Measurements from ENCODE around the gene RAB12. TPM values are rescaled to one million over a fixed set of nuclear protein-coding genes. Genes with fewer than 3 reads are reported as not detected.

RAB12 gene
- total RNA-seq, 2 experiments from 2014 or later, result 20.6 to 34.0 TPM

- intact Hi-C loops (cut with micrococcal nuclease; ENCODE audit: unreplicated experiment), result no loop called here
- BruUV-seq (replicated peaks), result no TSS peak
- Histone ChIP-seq H3K79me2 (ENCODE audit: insufficient read depth, low read depth, low read length) (peaks cover 98% of the 10 kb centered on the region), H2AFZ (ENCODE audit: low read length) (no peak overlapping the region), H3K9me2 (ENCODE audit: insufficient read depth, low read length) (no peaks in the 10 kb centered on the region), H3K4me3 (ENCODE audit: low read depth, low read length, poor library complexity, severe bottlenecking) (no peak overlapping the region), H3K4me1 (ENCODE audit: insufficient read depth, low read length, poor library complexity, severe bottlenecking) (peaks cover 27% of the 10 kb centered on the region), H3K36me3 (ENCODE audit: insufficient read depth, low read length) (peaks cover 93% of the 10 kb centered on the region), H3K4me2 (ENCODE audit: low read length) (no peak overlapping the region), H3K27ac (ENCODE audit: low read depth, low read length, poor library complexity, severe bottlenecking) (no peak overlapping the region), H3K9me3 (ENCODE audit: low read length) (peaks cover 9% of the 10 kb centered on the region; the same call in 1 of the 2 replicates), H4K20me1 (ENCODE audit: insufficient read depth, low read length) (peaks cover 25% of the 10 kb centered on the region)
- POLR2A ChIA-PET, result interaction anchor here (0.7 to 1.0 kb wide), 3 partner anchors 12 to 1159 kb away, joined by 3 to 4 read pairs (median 3); no protein-coding TSS in a partner anchor
- CTCF ChIA-PET (ENCODE audit: unreplicated experiment), result no interaction called here
- no peak for DNase-seq (ENCODE audit: low spot score)
- no peak for TF ChIP-seq EZH2phosphoT487 (IDR thresholded peaks at IDR 0.05; ENCODE audit: borderline replicate concordance, low read depth, low read length)
- no peak for TF ChIP-seq CTCF (conservative IDR thresholded peaks at IDR 0.05; ENCODE audit: low read length)
Measured at GRCh38 chr18:8616028-8616401, 6.8 kb downstream of the RAB12 start.

DNA sequence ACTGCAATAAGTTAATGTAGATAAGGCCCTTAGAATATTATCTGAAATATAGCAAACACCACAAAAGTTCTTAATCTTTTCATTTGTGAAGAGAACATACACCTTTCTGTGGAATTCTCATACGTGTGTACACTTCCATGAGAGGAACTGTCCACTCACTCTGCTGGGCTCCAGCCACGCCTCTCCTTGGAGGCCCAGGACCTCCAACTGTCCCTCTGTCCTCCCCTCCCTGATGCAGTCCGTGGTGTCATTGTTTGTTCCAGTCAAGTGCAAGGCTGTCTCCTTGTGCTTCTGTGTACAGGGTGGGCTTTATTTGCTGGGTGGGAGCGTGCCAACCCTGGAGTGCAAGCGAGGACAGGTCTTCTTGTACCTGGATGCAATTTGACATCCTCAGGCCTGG, 8.7 kb downstream of the RAB12 start:
- no TSS peak for BruUV-seq (replicated peaks)
- no peak for DNase-seq (ENCODE audit: low spot score)
- H3K4me3 ChIP-seq (ENCODE audit: low read depth, low read length, poor library complexity, severe bottlenecking), result no peak overlapping the region
- H3K9me2 ChIP-seq (ENCODE audit: insufficient read depth, low read length), result no peaks in the 10 kb centered on the region
- no peak overlapping the region for H3K27ac ChIP-seq (ENCODE audit: low read depth, low read length, poor library complexity, severe bottlenecking)
- H3K9me3 ChIP-seq (ENCODE audit: low read length), result peaks cover 16% of the 10 kb centered on the region; the same call in 1 of the 2 replicates
- ChIA-PET POLR2A (interaction anchor here (0.6 kb wide), 1 partner anchor 11 kb away, joined by 3 read pairs; no protein-coding TSS in a partner anchor), CTCF (ENCODE audit: unreplicated experiment) (no interaction called here)
- H3K4me2 ChIP-seq (ENCODE audit: low read length), result no peak overlapping the region
- H2AFZ ChIP-seq (ENCODE audit: low read length), result no peak overlapping the region
- intact Hi-C loops (cut with micrococcal nuclease; ENCODE audit: unreplicated experiment), result no loop called here
- peaks cover 97% of the 10 kb centered on the region for H3K79me2 ChIP-seq (ENCODE audit: insufficient read depth, low read depth, low read length)
- peaks cover 95% of the 10 kb centered on the region for H3K36me3 ChIP-seq (ENCODE audit: insufficient read depth, low read length)
- H3K4me1 ChIP-seq (ENCODE audit: insufficient read depth, low read length, poor library complexity, severe bottlenecking), result peaks cover 13% of the 10 kb centered on the region
- TF ChIP-seq CTCF (conservative IDR thresholded peaks at IDR 0.05; ENCODE audit: low read length), result no peak
- no peak for TF ChIP-seq EZH2phosphoT487 (IDR thresholded peaks at IDR 0.05; ENCODE audit: borderline replicate concordance, low read depth, low read length)
- peaks cover 12% of the 10 kb centered on the region; the same call in 1 of the 2 replicates for H4K20me1 ChIP-seq (ENCODE audit: insufficient read depth, low read length)

- ChIA-PET POLR2A (interaction anchor here (0.7 kb wide), 1 partner anchor 298 kb away, joined by 3 read pairs; no protein-coding TSS in a partner anchor), CTCF (ENCODE audit: unreplicated experiment) (no interaction called here)
- no peak for TF ChIP-seq CTCF (conservative IDR thresholded peaks at IDR 0.05; ENCODE audit: low read length)
- TF ChIP-seq EZH2phosphoT487 (IDR thresholded peaks at IDR 0.05; ENCODE audit: borderline replicate concordance, low read depth, low read length), result no peak
Measured at GRCh38 chr18:8619041-8619440, 9.8 kb downstream of the RAB12 start.

More at GRCh38 chr18:8619041-8619440, 9.8 kb downstream of the RAB12 start:
- Histone ChIP-seq H3K9me2 (ENCODE audit: insufficient read depth, low read length) (no peaks in the 10 kb centered on the region), H3K27ac (ENCODE audit: low read depth, low read length, poor library complexity, severe bottlenecking) (no peak overlapping the region), H2AFZ (ENCODE audit: low read length) (no peak overlapping the region), H3K79me2 (ENCODE audit: insufficient read depth, low read depth, low read length) (peaks cover 96% of the 10 kb centered on the region), H3K4me1 (ENCODE audit: insufficient read depth, low read length, poor library complexity, severe bottlenecking) (peaks cover 13% of the 10 kb centered on the region), H3K9me3 (ENCODE audit: low read length) (peaks cover 16% of the 10 kb centered on the region; the same call in 1 of the 2 replicates), H3K36me3 (ENCODE audit: insufficient read depth, low read length) (peaks cover 95% of the 10 kb centered on the region), H3K4me2 (ENCODE audit: low read length) (no peak overlapping the region), H3K4me3 (ENCODE audit: low read depth, low read length, poor library complexity, severe bottlenecking) (no peak overlapping the region), H4K20me1 (ENCODE audit: insufficient read depth, low read length) (peaks cover 1% of the 10 kb centered on the region; the same call in 1 of the 2 replicates)
- no peak for DNase-seq (ENCODE audit: low spot score)
- intact Hi-C loops (cut with micrococcal nuclease; ENCODE audit: unreplicated experiment), result no loop called here
- no TSS peak for BruUV-seq (replicated peaks)
